Sigmoid colon (tissue), 4 donors: ENCODE measurements around the gene ZNF76.

Source experiments
- CTCF ChIP-seq, 4 experiments: fragments of 450-650 bp in 3 of 4; fragments of 200-600 bp in 1 of 4; IDR thresholded peaks; one replicate each; pipeline ENCODE4 v1.5.1; 2016 to 2019; ENCODE audit warnings: antibody characterized with exemption in 4 of 4, mild to moderate bottlenecking in 3 of 4, moderate library complexity in 2 of 4
- EP300 ChIP-seq, 4 donors: sonication (generic); formaldehyde crosslinking; IDR thresholded peaks; one replicate each; pipeline ENCODE4 v1.6.1; 2017; ENCODE audit warnings: antibody characterized with exemption in 4 of 4
- POLR2A ChIP-seq, 2 donors: fragments of 450-650 bp; IDR thresholded peaks; one replicate each; pipeline ENCODE4 v1.6.1; 2016; ENCODE audit warnings: antibody characterized with exemption in 2 of 2, mild to moderate bottlenecking in 2 of 2, moderate library complexity in 2 of 2
- POLR2AphosphoS5 ChIP-seq, 4 donors: sonication (generic); formaldehyde crosslinking; IDR thresholded peaks; one replicate each; pipeline ENCODE4 v1.6.1; 2017; ENCODE audit warnings: antibody characterized with exemption in 4 of 4

- TF ChIP-seq CTCF (IDR thresholded peaks at IDR 0.05): no peak
- no peak for TF ChIP-seq POLR2A (IDR thresholded peaks at IDR 0.05)
- TF ChIP-seq EP300 (IDR thresholded peaks at IDR 0.05): peak in 1 of 4 donors; percentile 13
- TF ChIP-seq POLR2AphosphoS5 (IDR thresholded peaks at IDR 0.05): peak in 3 of 4 donors; percentile 29 to 45 (median 45)
Measured at GRCh38 chr6:35343092-35343834, 83.7 kb downstream of the ZNF76 start.
